ENCODE measurements around the gene MYL5. TPM values are rescaled to one million over a fixed set of nuclear protein-coding genes. Genes with fewer than 3 reads are reported as not detected.

Gene MYL5
- total RNA-seq, 4 donors from 2014 or later = 20.3 to 199 (median 33.4) TPM

DNA sequence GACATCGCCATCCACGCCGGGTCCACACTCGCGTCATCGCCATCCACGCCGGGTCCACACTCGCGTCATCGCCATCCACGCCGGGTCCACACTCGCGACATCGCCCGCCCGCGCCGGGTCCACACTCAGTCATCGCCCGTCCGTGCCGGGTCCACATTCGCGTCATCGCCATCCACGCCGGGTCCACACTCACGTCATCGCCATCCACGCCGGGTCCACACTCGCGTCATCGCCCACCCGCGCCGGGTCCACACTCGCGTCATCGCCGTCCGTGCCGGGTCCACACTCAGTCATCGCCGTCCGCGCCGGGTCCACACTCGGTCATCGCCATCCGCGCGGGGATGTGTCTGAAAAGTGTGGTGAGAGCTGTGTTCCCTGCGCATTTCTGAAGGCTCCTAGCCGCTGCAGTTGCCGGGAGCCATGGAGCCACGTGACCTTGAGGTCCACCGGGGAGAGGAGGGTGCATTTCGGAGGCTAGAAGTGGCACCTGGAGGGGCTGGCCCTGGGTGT lies 48.6 kb downstream of the MYL5 start:
- DNase-seq = no peak
- no peaks in the 10 kb centered on the region for H3K27me3 ChIP-seq
- intact Hi-C loops (cut with DNase I; ENCODE audit: low total_unique reads) = no loop called here
- H3K4me3 ChIP-seq = no peak overlapping the region
- no peak overlapping the region for H3K27ac ChIP-seq
- in situ Hi-C loops (cut with MboI; ENCODE audit: low pct_ligation_motif_present in 1 of 4, low pct_unique_long_range_greater_than_20kb in 1 of 4, low sequenced_read_pairs in 3 of 4) = no loop called here
- no peaks in the 10 kb centered on the region for H3K36me3 ChIP-seq
- no peaks in the 10 kb centered on the region for H3K9me3 ChIP-seq
- peaks cover 0 to 38% (median 31%) of the 10 kb centered on the region in 4 donors for H3K4me1 ChIP-seq
- WGBS, 2 donors (ENCODE audit: low coverage in 1 of 2) = 96 to 97% methylated on average over 18 to 61 of the region's 61 CpGs
- TF ChIP-seq, protein P1, sequence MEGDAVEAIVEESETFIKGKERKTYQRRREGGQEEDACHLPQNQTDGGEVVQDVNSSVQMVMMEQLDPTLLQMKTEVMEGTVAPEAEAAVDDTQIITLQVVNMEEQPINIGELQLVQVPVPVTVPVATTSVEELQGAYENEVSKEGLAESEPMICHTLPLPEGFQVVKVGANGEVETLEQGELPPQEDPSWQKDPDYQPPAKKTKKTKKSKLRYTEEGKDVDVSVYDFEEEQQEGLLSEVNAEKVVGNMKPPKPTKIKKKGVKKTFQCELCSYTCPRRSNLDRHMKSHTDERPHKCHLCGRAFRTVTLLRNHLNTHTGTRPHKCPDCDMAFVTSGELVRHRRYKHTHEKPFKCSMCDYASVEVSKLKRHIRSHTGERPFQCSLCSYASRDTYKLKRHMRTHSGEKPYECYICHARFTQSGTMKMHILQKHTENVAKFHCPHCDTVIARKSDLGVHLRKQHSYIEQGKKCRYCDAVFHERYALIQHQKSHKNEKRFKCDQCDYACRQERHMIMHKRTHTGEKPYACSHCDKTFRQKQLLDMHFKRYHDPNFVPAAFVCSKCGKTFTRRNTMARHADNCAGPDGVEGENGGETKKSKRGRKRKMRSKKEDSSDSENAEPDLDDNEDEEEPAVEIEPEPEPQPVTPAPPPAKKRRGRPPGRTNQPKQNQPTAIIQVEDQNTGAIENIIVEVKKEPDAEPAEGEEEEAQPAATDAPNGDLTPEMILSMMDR (IDR thresholded peaks at IDR 0.05) = no peak
- TF ChIP-seq POLR2AphosphoS5 (IDR thresholded peaks at IDR 0.05) (no peak), POLR2A (IDR thresholded peaks at IDR 0.05) (no peak), EP300 (IDR thresholded peaks at IDR 0.05; ENCODE audit: low read depth) (no peak)

DNA sequence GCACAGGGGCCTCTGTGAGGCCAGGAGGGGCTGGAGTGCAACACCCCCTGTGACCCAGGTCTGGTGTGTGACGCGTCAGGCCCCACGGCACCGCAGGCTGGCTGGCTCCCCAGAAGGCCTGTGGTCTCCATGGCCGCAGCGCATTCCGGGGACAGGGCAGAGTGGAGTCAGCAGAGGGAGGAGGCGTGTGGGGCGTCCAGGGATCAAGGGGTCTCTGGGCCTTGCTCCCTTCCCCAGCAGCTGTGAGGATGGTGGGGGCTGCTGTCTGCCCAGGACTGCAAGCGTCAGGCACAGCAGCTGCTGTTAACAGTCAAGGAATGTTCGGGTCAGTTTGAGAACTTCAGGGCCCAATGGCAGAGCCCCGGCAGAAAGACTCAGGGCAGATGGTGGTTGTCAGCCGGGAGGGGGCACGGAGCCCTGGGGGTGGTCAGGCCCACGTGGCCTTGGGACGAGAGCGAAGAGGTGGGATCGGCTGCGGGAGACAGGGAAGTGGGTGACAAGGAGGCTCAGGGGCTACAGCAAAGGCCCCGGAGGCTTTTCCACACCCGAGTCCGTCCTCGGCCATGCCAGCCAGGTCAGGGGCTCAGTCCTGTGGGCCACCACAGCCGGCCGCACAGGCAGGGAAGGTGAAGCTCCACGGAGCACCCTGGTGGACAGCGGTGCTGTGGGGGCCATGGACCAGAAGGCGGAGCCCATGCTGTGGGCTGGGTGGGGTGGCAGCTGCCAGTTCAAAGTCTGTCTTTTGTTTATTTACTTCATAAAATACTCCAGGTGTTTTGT lies 49.6 kb downstream of the MYL5 start:
- WGBS, 2 donors (ENCODE audit: low coverage in 1 of 2) = 79% methylated on average over 26 of the region's 28 CpGs; no CpG with 5 or more reads in 1 of the 2 donors
- Histone ChIP-seq H3K4me3 (no peak overlapping the region), H3K9me3 (no peaks in the 10 kb centered on the region), H3K36me3 (no peaks in the 10 kb centered on the region), H3K27ac (peak overlapping the region in 3 of 4 donors; percentile 11 to 67 (median 15)), H3K4me1 (peaks cover 0 to 38% (median 31%) of the 10 kb centered on the region in 4 donors), H3K27me3 (no peaks in the 10 kb centered on the region)
- in situ Hi-C loops (cut with MboI; ENCODE audit: low pct_ligation_motif_present in 1 of 4, low pct_unique_long_range_greater_than_20kb in 1 of 4, low sequenced_read_pairs in 3 of 4) (no loop called here), intact Hi-C loops (cut with DNase I; ENCODE audit: low total_unique reads) (no loop called here)
- DNase-seq = peak; percentile 70
- TF ChIP-seq, protein P1 (IDR thresholded peaks at IDR 0.05) = peak in 2 of 5 experiments; percentile 11 to 32
- no peak for TF ChIP-seq POLR2AphosphoS5 (IDR thresholded peaks at IDR 0.05)

DNA sequence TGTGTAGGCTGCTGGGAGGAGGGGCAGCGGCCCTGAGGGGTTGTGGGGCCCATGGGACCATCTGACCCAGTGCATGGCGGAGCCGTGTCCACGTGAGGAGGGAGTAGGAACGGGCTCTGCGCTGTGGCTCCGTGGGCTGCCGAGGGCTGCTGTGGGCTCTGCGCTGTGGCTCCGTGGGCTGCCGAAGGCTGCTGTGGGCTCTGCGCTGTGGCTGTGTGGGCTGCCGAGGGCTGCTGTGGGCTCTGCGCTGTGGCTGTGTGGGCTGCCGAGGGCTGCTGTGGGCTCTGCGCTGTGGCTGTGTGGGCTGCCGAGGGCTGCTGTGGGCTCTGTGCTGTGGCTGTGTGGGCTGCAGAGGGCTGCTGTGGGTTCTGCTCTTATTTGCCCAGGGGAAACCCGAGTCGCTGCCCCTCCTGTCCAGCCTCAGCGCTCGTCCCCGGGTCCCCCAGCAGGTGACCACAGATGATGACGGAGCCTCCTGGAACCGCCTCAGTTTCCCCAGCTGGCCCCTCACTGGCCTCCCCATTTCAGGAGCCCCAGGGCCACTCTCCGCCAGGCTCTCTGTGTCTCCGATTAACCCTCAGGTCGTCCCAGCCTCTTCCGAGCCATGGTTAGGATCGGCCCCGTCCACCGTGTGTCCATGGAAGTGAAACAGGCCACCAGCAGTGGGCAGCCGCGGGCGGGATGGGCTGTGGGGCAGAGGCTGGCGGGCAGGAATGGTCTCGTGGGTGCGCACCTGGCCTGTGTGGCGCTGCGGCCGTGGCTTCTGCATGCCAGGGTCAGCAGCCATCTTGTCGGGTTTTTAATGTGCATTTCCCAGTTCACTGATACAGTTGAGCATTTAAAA lies 51.3 kb downstream of the MYL5 start:
- intact Hi-C loops (cut with DNase I; ENCODE audit: low total_unique reads) = no loop called here
- Histone ChIP-seq H3K36me3 (peaks cover 0 to 1% (median 0%) of the 10 kb centered on the region in 4 donors), H3K9me3 (no peaks in the 10 kb centered on the region), H3K4me3 (no peak overlapping the region), H3K27me3 (no peaks in the 10 kb centered on the region), H3K27ac (peak overlapping the region in 2 of 4 donors; percentile 29 to 67), H3K4me1 (peaks cover 0 to 37% (median 30%) of the 10 kb centered on the region in 4 donors)
- no peak for DNase-seq
- in situ Hi-C loops (cut with MboI; ENCODE audit: low pct_ligation_motif_present in 1 of 4, low pct_unique_long_range_greater_than_20kb in 1 of 4, low sequenced_read_pairs in 3 of 4) = no loop called here
- TF ChIP-seq EP300 (IDR thresholded peaks at IDR 0.05; ENCODE audit: low read depth) (no peak), POLR2AphosphoS5 (IDR thresholded peaks at IDR 0.05) (no peak), POLR2A (IDR thresholded peaks at IDR 0.05) (no peak)
- TF ChIP-seq, protein P1 (IDR thresholded peaks at IDR 0.05) = no peak
- 91% methylated on average over 39 of the region's 41 CpGs; no CpG with 5 or more reads in 1 of the 2 donors for WGBS, 2 donors (ENCODE audit: low coverage in 1 of 2)

DNA sequence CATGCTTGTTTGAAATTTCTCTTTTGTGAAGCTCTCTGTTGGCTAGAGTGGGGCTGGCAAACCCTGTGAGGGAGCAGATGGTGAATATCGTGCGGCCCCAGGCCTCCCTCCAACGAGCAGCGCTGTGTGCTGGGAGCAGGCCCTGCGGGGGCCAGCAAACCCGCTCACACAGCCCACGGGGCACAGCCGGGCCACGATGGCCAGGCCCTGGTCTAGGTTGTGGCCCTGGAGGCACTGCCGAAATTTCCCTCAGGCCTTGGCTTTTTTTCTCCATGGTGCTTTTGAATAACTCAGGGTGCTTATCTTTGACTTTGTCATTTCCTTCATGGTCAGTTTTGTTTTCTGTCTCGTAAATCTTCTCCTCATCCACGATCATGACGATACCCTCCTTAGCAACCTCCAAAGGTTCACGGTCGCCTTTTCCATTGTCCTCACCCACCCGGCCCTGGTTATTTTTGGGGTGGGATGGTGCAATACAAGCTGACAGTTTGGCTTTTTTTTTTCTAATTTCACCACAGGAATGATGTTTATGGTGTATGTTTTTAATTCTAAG lies 52.0 kb downstream of the MYL5 start:
- intact Hi-C loops (cut with DNase I; ENCODE audit: low total_unique reads) (no loop called here), in situ Hi-C loops (cut with MboI; ENCODE audit: low pct_ligation_motif_present in 1 of 4, low pct_unique_long_range_greater_than_20kb in 1 of 4, low sequenced_read_pairs in 3 of 4) (no loop called here)
- H3K4me1 ChIP-seq = peaks cover 0 to 31% (median 23%) of the 10 kb centered on the region in 4 donors
- DNase-seq = no peak
- H3K36me3 ChIP-seq = peaks cover 0 to 8% (median 0%) of the 10 kb centered on the region in 4 donors
- TF ChIP-seq POLR2AphosphoS5 (IDR thresholded peaks at IDR 0.05) (no peak), POLR2A (IDR thresholded peaks at IDR 0.05) (no peak), EP300 (IDR thresholded peaks at IDR 0.05; ENCODE audit: low read depth) (no peak)
- TF ChIP-seq, protein P1 (IDR thresholded peaks at IDR 0.05) = no peak
- no peaks in the 10 kb centered on the region for H3K27me3 ChIP-seq
- H3K9me3 ChIP-seq = no peaks in the 10 kb centered on the region
- H3K4me3 ChIP-seq = no peak overlapping the region
- 58 to 66% methylated on average over 3 to 16 of the region's 16 CpGs for WGBS, 2 donors (ENCODE audit: low coverage in 1 of 2)
- H3K27ac ChIP-seq = peak overlapping the region in 3 of 4 donors; percentile 9 to 29 (median 26)
